HL-60 (cell line): ENCODE results near the gene AGPAT2.

Source experiments
- DNase-seq, 2 experiments: peaks; one replicate each; pipeline ENCODE4 v3.0.0-alpha.2; 2010 to 2020; ENCODE audit warnings: low read depth in 1 of 2, low spot score in 1 of 2
- H3K27ac ChIP-seq: fragments of 250-450 bp; sonication (Bioruptor Pico); replicated peaks from 2 replicates; pipeline ENCODE4 v1.5.1; 2020; ENCODE audit warnings: mild to moderate bottlenecking, moderate library complexity
- H3K27me3 ChIP-seq: fragments of 250-450 bp; sonication (Bioruptor Pico); 2 replicates; pipeline ENCODE4 v1.5.1; 2021; ENCODE audit warnings: mild to moderate bottlenecking, moderate library complexity; ENCODE audit not compliant: insufficient read depth, poor library complexity, severe bottlenecking
- H3K4me3 ChIP-seq: replicated peaks from 2 replicates; pipeline ENCODE4 v1.5.1; 2011; ENCODE audit warnings: mild to moderate bottlenecking, control low read depth, low read length; ENCODE audit not compliant: insufficient read depth
- CTCF ChIP-seq: IDR thresholded peaks from one replicate; pipeline ENCODE4 v1.5.1; 2011; ENCODE audit warnings: low read length, control low read depth, inconsistent platforms; ENCODE audit not compliant: insufficient read depth
- GABPA ChIP-seq: IDR thresholded peaks from 2 replicates; pipeline ENCODE4 v1.6.1; 2012; ENCODE audit warnings: low read depth
- POLR2AphosphoS5 ChIP-seq: IDR thresholded peaks from 2 replicates; pipeline ENCODE4 v1.6.1; 2012; ENCODE audit warnings: low read depth
- REST ChIP-seq: IDR thresholded peaks from 2 replicates; pipeline ENCODE4 v1.6.1; 2012; ENCODE audit warnings: low read depth; ENCODE audit not compliant: insufficient replicate concordance
- SPI1 ChIP-seq: IDR thresholded peaks from 2 replicates; pipeline ENCODE4 v1.6.1; 2012; ENCODE audit warnings: low read depth, mild to moderate bottlenecking, borderline replicate concordance

The AGPAT2 gene

GRCh38 chr9:136721339-136722092 lies 34.3 kb upstream of the AGPAT2 start:
- no peak overlapping the region for H3K4me3 ChIP-seq
- DNase-seq: peak in 1 of 2 experiments; percentile 43
- no peak overlapping the region for H3K27ac ChIP-seq
- peak; percentile 59 for TF ChIP-seq POLR2AphosphoS5
- TF ChIP-seq GABPA: no peak
- TF ChIP-seq SPI1: no peak
- TF ChIP-seq CTCF: no peak
- TF ChIP-seq REST: no peak
- H3K27me3 ChIP-seq: no peaks in the 10 kb centered on the region

GRCh38 chr9:136720898-136721338 lies 33.7 kb upstream of the AGPAT2 start:
- TF ChIP-seq CTCF (no peak), POLR2AphosphoS5 (no peak), SPI1 (no peak), REST (no peak), GABPA (no peak)
- no peak for DNase-seq
- no peak overlapping the region for H3K27ac ChIP-seq
- H3K4me3 ChIP-seq: no peak overlapping the region
- H3K27me3 ChIP-seq: no peaks in the 10 kb centered on the region

GRCh38 chr9:136720251-136720897 lies 33.1 kb upstream of the AGPAT2 start:
- no peak for TF ChIP-seq POLR2AphosphoS5
- no peak for TF ChIP-seq SPI1
- no peak for TF ChIP-seq REST
- TF ChIP-seq CTCF: no peak
- no peak for TF ChIP-seq GABPA
- Histone ChIP-seq H3K4me3 (no peak overlapping the region), H3K27me3 (no peaks in the 10 kb centered on the region), H3K27ac (no peak overlapping the region)
- DNase-seq: no peak
